ENCODE data around the gene NAA20.
"Not testable (repeated sequence)": the region's sequence is repeated elsewhere in the genome, so short reads cannot be mapped to it uniquely, and the experiment has no call there.

NAA20 gene

DNA sequence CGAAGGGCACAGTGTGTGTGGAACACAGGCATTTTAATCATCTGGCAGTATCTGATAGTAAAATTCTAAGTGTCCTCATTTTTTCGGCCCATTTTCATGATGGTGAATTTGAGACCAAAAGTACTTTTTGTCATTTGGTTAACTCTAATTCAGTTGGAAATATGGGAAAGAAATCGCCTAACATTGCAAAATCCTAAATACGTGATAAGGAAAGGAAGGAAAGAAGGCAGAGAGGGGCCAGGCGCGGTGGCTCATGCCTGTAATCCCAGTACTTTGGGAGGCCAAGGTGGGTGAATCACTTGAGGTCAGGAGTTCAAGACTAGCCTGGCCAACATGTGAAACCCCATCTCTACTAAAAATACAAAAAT is 13.2 kb upstream of the NAA20 start:
- H3K27ac ChIP-seq (ENCODE audit: low read depth, low read length); H3K9ac ChIP-seq (ENCODE audit: low read depth, low read length); H3K27me3 ChIP-seq (ENCODE audit: insufficient read depth, low read length); H3K4me1 ChIP-seq (ENCODE audit: insufficient read depth, low read length); H3K4me3 ChIP-seq (ENCODE audit: low read length); H3K9me3 ChIP-seq (ENCODE audit: insufficient read depth, low read depth, low read length); H3K36me3 ChIP-seq (ENCODE audit: insufficient read depth, low read length): not testable (repeated sequence)
- WGBS = 95% methylated on average over 6 of the region's 6 CpGs

DNA sequence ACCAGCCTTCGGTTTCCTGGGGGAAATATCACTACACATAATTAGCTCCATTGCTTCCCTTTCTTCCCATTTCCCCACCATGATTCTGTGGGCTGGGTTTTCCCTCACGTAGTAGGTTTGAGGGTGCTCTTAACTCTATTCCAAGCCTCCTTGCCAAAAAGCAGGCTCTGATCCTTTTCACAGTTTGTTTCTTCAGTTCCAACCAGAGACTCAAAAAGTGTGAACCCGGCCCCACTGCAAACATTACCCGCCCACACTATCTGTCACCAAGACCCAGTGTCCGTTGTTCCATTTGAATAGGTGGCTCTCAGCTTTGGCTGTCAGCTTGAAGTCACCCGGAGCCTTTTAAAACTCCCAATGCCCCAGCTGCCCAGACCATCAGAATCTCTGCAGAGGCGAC is 11.8 kb upstream of the NAA20 start:
- no peaks in the 10 kb centered on the region for H3K9me3 ChIP-seq (ENCODE audit: insufficient read depth, low read depth, low read length)
- H3K4me1 ChIP-seq (ENCODE audit: insufficient read depth, low read length) = peaks cover 7% of the 10 kb centered on the region
- H3K4me3 ChIP-seq (ENCODE audit: low read length) = no peak overlapping the region
- H3K27ac ChIP-seq (ENCODE audit: low read depth, low read length) = no peak overlapping the region; the same call in 1 of the 2 replicates
- no peak overlapping the region for H3K9ac ChIP-seq (ENCODE audit: low read depth, low read length)
- no peaks in the 10 kb centered on the region for H3K36me3 ChIP-seq (ENCODE audit: insufficient read depth, low read length)
- no peaks in the 10 kb centered on the region for H3K27me3 ChIP-seq (ENCODE audit: insufficient read depth, low read length)
- 72% methylated on average over 7 of the region's 7 CpGs for WGBS

DNA sequence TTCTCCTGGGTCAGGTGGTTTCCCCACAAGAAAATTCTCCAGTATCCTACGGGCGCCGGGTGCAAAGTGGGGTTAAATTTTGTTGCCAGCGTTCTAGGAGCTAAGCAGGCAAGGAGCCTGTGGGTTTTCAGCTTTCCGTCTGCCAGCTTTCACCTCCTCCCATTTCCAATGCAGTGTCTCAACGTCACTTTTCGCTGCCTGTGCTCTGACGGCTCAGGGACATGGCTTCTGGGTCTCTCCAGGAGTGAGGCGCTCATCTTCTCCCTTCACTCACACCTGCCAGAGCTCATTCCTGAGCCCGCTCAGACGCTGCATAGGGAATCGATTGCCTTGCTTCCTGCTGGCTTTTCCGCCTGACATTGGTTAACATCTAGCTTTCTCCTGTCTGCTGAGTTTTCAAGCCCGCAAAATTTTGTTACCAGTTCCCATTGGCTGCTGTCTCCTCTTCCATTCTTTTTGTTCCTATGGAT is 7.3 kb upstream of the NAA20 start:
- 54% methylated on average over 14 of the region's 14 CpGs for WGBS
- no peak overlapping the region for H3K4me3 ChIP-seq (ENCODE audit: low read length)
- H3K27me3 ChIP-seq (ENCODE audit: insufficient read depth, low read length) = no peaks in the 10 kb centered on the region
- H3K9me3 ChIP-seq (ENCODE audit: insufficient read depth, low read depth, low read length) = no peaks in the 10 kb centered on the region
- no peaks in the 10 kb centered on the region for H3K36me3 ChIP-seq (ENCODE audit: insufficient read depth, low read length)
- H3K27ac ChIP-seq (ENCODE audit: low read depth, low read length) = no peak overlapping the region
- 0 out of 2 replicates have a peak overlapping the region, but pooled peaks have one; percentile 15 for H3K9ac ChIP-seq (ENCODE audit: low read depth, low read length)
- peaks cover 10% of the 10 kb centered on the region for H3K4me1 ChIP-seq (ENCODE audit: insufficient read depth, low read length)

- Histone ChIP-seq H3K27ac (ENCODE audit: low read depth, low read length) (no peak overlapping the region), H3K27me3 (ENCODE audit: insufficient read depth, low read length) (no peaks in the 10 kb centered on the region), H3K9me3 (ENCODE audit: insufficient read depth, low read depth, low read length) (no peaks in the 10 kb centered on the region), H3K4me3 (ENCODE audit: low read length) (no peak overlapping the region), H3K4me1 (ENCODE audit: insufficient read depth, low read length) (peaks cover 10% of the 10 kb centered on the region), H3K9ac (ENCODE audit: low read depth, low read length) (no peak overlapping the region), H3K36me3 (ENCODE audit: insufficient read depth, low read length) (no peaks in the 10 kb centered on the region)
- 87% methylated on average over 4 of the region's 4 CpGs for WGBS
Observed at GRCh38 chr20:20010639-20011500, 6.3 kb upstream of the NAA20 start.

DNA sequence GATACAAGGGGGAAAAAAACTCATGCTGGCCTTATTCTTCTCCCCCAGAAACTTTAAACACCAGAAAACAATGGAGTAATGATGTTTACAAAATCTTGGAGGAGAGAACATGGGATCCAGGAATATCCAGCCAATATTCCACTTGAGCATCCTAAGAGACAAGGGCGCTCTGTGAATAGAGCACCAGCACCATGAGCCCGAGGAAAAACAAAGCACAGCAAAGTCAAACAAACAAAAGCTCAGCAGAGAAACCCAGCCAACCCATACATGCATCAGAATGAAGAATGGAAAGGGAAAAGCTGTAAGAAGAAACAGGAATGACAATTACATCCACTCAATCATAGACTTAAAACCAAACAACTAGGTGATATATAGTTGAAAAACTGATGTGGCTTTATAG is 4.6 kb upstream of the NAA20 start:
- no peak overlapping the region for H3K4me3 ChIP-seq (ENCODE audit: low read length)
- H3K9ac ChIP-seq (ENCODE audit: low read depth, low read length) = no peak overlapping the region
- no CpG with 5 or more reads among the region's 2 CpGs for WGBS
- no peaks in the 10 kb centered on the region for H3K9me3 ChIP-seq (ENCODE audit: insufficient read depth, low read depth, low read length)
- H3K36me3 ChIP-seq (ENCODE audit: insufficient read depth, low read length) = no peaks in the 10 kb centered on the region
- peaks cover 10% of the 10 kb centered on the region for H3K4me1 ChIP-seq (ENCODE audit: insufficient read depth, low read length)
- no peaks in the 10 kb centered on the region for H3K27me3 ChIP-seq (ENCODE audit: insufficient read depth, low read length)
- H3K27ac ChIP-seq (ENCODE audit: low read depth, low read length) = no peak overlapping the region

DNA sequence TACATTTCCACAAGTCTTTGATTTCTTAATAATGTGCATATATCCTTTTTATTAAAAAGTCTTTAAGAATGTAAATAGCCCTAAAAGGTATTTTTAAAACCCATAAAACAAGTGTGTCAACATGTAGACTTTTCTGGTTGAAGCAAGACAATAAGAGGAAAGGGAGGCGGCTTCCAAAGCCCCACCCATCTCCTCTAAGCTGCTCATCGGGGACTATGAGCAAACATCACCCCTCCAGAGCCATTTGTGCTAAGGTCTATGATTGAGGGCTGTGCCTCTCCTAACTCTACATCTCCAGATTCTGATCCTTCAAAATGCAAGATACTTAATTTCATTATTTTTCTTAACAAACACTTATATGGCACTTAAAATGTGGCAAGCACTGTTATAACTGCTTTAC is 2.5 kb upstream of the NAA20 start:
- no peak overlapping the region for H3K9ac ChIP-seq (ENCODE audit: low read depth, low read length)
- H3K36me3 ChIP-seq (ENCODE audit: insufficient read depth, low read length) = peaks cover 6% of the 10 kb centered on the region; the same call in 1 of the 2 replicates
- H3K4me1 ChIP-seq (ENCODE audit: insufficient read depth, low read length) = peaks cover 16% of the 10 kb centered on the region
- H3K27me3 ChIP-seq (ENCODE audit: insufficient read depth, low read length) = no peaks in the 10 kb centered on the region
- H3K27ac ChIP-seq (ENCODE audit: low read depth, low read length) = no peak overlapping the region
- WGBS = 77% methylated on average over 2 of the region's 2 CpGs
- H3K9me3 ChIP-seq (ENCODE audit: insufficient read depth, low read depth, low read length) = no peaks in the 10 kb centered on the region
- no peak overlapping the region for H3K4me3 ChIP-seq (ENCODE audit: low read length)

- H3K4me3 ChIP-seq (ENCODE audit: low read length) = peak overlapping the region; percentile 88
- H3K36me3 ChIP-seq (ENCODE audit: insufficient read depth, low read length) = peaks cover 22% of the 10 kb centered on the region; the same call in 1 of the 2 replicates
- WGBS = 7% methylated on average over 17 of the region's 17 CpGs
- H3K9me3 ChIP-seq (ENCODE audit: insufficient read depth, low read depth, low read length) = no peaks in the 10 kb centered on the region
- H3K27ac ChIP-seq (ENCODE audit: low read depth, low read length) = no peak overlapping the region
- peak overlapping the region; percentile 78 for H3K9ac ChIP-seq (ENCODE audit: low read depth, low read length)
- H3K27me3 ChIP-seq (ENCODE audit: insufficient read depth, low read length) = no peaks in the 10 kb centered on the region
- peaks cover 6% of the 10 kb centered on the region for H3K4me1 ChIP-seq (ENCODE audit: insufficient read depth, low read length)
Observed at GRCh38 chr20:20017844-20018185, 653 bp downstream of the NAA20 start.

DNA sequence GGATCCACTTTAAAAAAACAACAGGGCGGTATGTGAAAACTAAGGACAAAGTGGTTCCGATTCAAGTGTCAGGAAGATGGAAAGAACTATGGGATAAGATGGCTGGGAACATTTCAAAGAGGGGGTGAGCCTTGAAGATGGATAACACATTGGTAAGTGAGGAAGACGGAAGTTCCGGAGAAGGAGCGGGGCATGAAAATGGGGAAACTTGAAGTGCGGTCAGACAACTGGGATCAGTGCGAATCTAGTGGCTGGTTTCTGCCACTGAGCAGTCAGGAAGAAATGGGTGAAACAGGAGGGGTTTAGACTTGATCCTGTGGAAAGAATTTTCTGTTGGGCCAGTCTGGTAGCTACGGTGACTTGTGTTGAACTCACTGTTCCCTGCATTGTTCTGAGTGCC is 1.2 kb downstream of the NAA20 start:
- no peak overlapping the region for H3K27ac ChIP-seq (ENCODE audit: low read depth, low read length)

GRCh38 chr20:20019123-20019522 is 2.0 kb downstream of the NAA20 start:
- no peak overlapping the region for H3K27ac ChIP-seq (ENCODE audit: low read depth, low read length)
- H3K36me3 ChIP-seq (ENCODE audit: insufficient read depth, low read length) = peaks cover 30% of the 10 kb centered on the region; the same call in 1 of the 2 replicates
- WGBS = 97% methylated on average over 2 of the region's 2 CpGs
- H3K4me1 ChIP-seq (ENCODE audit: insufficient read depth, low read length) = peaks cover 6% of the 10 kb centered on the region
- no peaks in the 10 kb centered on the region for H3K27me3 ChIP-seq (ENCODE audit: insufficient read depth, low read length)
- no peak overlapping the region for H3K4me3 ChIP-seq (ENCODE audit: low read length)
- H3K9me3 ChIP-seq (ENCODE audit: insufficient read depth, low read depth, low read length) = no peaks in the 10 kb centered on the region
- no peak overlapping the region for H3K9ac ChIP-seq (ENCODE audit: low read depth, low read length)

More for the DNA sequence above, 1.2 kb downstream of the NAA20 start:
- H3K9me3 ChIP-seq (ENCODE audit: insufficient read depth, low read depth, low read length) = no peaks in the 10 kb centered on the region
- H3K4me3 ChIP-seq (ENCODE audit: low read length) = peak overlapping the region; percentile 88
- peaks cover 6% of the 10 kb centered on the region for H3K4me1 ChIP-seq (ENCODE audit: insufficient read depth, low read length)
- H3K9ac ChIP-seq (ENCODE audit: low read depth, low read length) = peak overlapping the region; percentile 78; the same call in 1 of the 2 replicates
- H3K36me3 ChIP-seq (ENCODE audit: insufficient read depth, low read length) = peaks cover 22% of the 10 kb centered on the region; the same call in 1 of the 2 replicates
- WGBS = 95% methylated on average over 8 of the region's 8 CpGs
- no peaks in the 10 kb centered on the region for H3K27me3 ChIP-seq (ENCODE audit: insufficient read depth, low read length)

- no peaks in the 10 kb centered on the region for H3K9me3 ChIP-seq (ENCODE audit: insufficient read depth, low read depth, low read length)
- H3K4me3 ChIP-seq (ENCODE audit: low read length) = no peak overlapping the region
- 95% methylated on average over 11 of the region's 11 CpGs for WGBS
- H3K27ac ChIP-seq (ENCODE audit: low read depth, low read length) = no peak overlapping the region
- H3K4me1 ChIP-seq (ENCODE audit: insufficient read depth, low read length) = peaks cover 6% of the 10 kb centered on the region
- H3K9ac ChIP-seq (ENCODE audit: low read depth, low read length) = no peak overlapping the region
- H3K36me3 ChIP-seq (ENCODE audit: insufficient read depth, low read length) = peaks cover 46% of the 10 kb centered on the region
- H3K27me3 ChIP-seq (ENCODE audit: insufficient read depth, low read length) = no peaks in the 10 kb centered on the region
Observed at GRCh38 chr20:20020908-20021307, 3.7 kb downstream of the NAA20 start.

DNA sequence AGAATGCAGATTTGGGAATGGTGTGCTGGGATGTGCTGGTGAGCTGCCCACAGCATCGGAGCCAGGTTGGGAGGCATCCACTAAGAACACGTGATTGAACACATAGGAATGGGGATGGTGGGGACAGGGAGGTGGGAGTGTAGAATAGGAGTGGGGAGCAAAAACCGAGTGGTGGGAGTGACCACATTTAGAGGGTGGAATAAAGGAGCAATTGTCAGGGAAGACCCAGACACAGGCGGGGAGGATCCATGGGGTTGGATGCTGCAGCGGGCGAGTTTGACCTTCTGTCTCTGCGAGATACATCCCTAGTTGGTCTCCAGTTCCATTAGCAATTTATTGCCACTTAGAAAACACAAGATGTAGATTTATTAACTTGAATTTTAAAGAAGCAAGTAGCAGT is 4.7 kb downstream of the NAA20 start:
- H3K4me1 ChIP-seq (ENCODE audit: insufficient read depth, low read length) = peaks cover 6% of the 10 kb centered on the region
- no peak overlapping the region for H3K4me3 ChIP-seq (ENCODE audit: low read length)
- H3K27ac ChIP-seq (ENCODE audit: low read depth, low read length) = no peak overlapping the region
- H3K9me3 ChIP-seq (ENCODE audit: insufficient read depth, low read depth, low read length) = no peaks in the 10 kb centered on the region
- no peaks in the 10 kb centered on the region for H3K27me3 ChIP-seq (ENCODE audit: insufficient read depth, low read length)
- H3K9ac ChIP-seq (ENCODE audit: low read depth, low read length) = no peak overlapping the region
- 88% methylated on average over 7 of the region's 7 CpGs for WGBS
- H3K36me3 ChIP-seq (ENCODE audit: insufficient read depth, low read length) = peaks cover 53% of the 10 kb centered on the region

All from HUES64 (cell line).